GM10266 (cell line): Measurements from ENCODE around the gene TRPM2.

Experiments used
- DNase-seq: peaks from one replicate; pipeline ENCODE4 v3.0.0; 2012; ENCODE audit errors: extremely low spot score
- CTCF ChIP-seq: IDR thresholded peaks from 2 replicates; pipeline ENCODE4 v1.5.1; 2012; ENCODE audit warnings: mild to moderate bottlenecking, low read depth; ENCODE audit not compliant: control insufficient read depth, insufficient read depth; ENCODE audit errors: missing control alignments

TRPM2 gene

GRCh38 chr21:44437371-44437695, 83.9 kb downstream of the TRPM2 start:
- TF ChIP-seq CTCF: no peak
- no peak for DNase-seq

GRCh38 chr21:44437696-44438431, 84.4 kb downstream of the TRPM2 start:
- no peak for DNase-seq
- TF ChIP-seq CTCF: no peak

GRCh38 chr21:44438531-44439210, 85.2 kb downstream of the TRPM2 start:
- no peak for DNase-seq
- no peak for TF ChIP-seq CTCF

GRCh38 chr21:44439211-44439600, 85.8 kb downstream of the TRPM2 start:
- no peak for TF ChIP-seq CTCF
- no peak for DNase-seq

- no peak for DNase-seq
- TF ChIP-seq CTCF: no peak
Measured at GRCh38 chr21:44440241-44441040, 87.0 kb downstream of the TRPM2 start.

- no peak for DNase-seq
- TF ChIP-seq CTCF: no peak
Measured at GRCh38 chr21:44441041-44441400, 87.6 kb downstream of the TRPM2 start.
